Mesothelial cell of epicardium (in vitro differentiated cells): ENCODE data around the gene EDIL3. TPM values are rescaled to one million over a fixed set of nuclear protein-coding genes. Genes with fewer than 3 reads are reported as not detected.
"Not testable (repeated sequence)": the region's sequence is repeated elsewhere in the genome, so short reads cannot be mapped to it uniquely, and the experiment has no call there.

Experiments
- DNase-seq, 2 experiments: peaks; one replicate each; pipeline ENCODE4 v3.0.0; 2021; ENCODE audit warnings: low spot score in 2 of 2; ENCODE audit not compliant: unreplicated experiment in 2 of 2
- H3K27ac Mint-ChIP-seq: 2 replicates; pipeline ENCODE4 v1.8.0; 2021; ENCODE audit warnings: mixed read lengths
- H3K27me3 Mint-ChIP-seq: 2 replicates; pipeline ENCODE4 v1.8.0; 2021; ENCODE audit warnings: low read depth, mixed read lengths
- H3K36me3 Mint-ChIP-seq: 2 replicates; pipeline ENCODE4 v1.8.0; 2021; ENCODE audit warnings: mixed read lengths
- H3K4me1 Mint-ChIP-seq: 2 replicates; pipeline ENCODE4 v1.8.0; 2021; ENCODE audit warnings: mixed read lengths
- H3K4me3 Mint-ChIP-seq: 2 replicates; pipeline ENCODE4 v1.8.0; 2021; ENCODE audit warnings: mild to moderate bottlenecking, moderate library complexity, mixed read lengths
- H3K9me3 Mint-ChIP-seq: 2 replicates; pipeline ENCODE4 v1.8.0; 2021; ENCODE audit warnings: mixed read lengths
- CTCF ChIP-seq: fragments of 200-600 bp; sonication (generic); IDR thresholded peaks from one replicate; pipeline ENCODE4 v1.5.0; 2021; ENCODE audit warnings: antibody characterized with exemption; ENCODE audit not compliant: unreplicated experiment
- total RNA-seq: library from RNA; stranded (reverse); gene quantifications from 3 replicates; pipeline ENCODE4 v1.2.1, GENCODE V29; 2021

Gene EDIL3
- total RNA-seq, 1 donor from 2014 or later = 51.3 TPM

DNA sequence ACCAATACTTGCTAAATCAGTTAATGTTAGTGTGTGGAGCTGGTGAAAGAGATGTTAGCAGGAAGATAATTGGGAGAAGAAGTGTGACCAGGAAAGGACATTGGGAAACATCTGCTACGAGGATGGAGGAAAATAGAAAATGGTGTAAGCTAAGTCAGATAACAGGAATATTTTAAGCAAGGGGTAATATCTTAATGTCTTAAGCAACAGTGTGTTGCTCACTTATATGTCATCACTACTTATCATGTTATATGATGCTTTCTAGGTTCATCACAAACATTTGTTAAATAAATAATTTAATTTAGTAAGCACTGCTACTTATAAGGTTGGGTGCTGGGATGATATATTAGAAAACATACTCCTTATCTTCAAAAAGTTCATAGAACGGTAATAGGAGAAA, 326.1 kb downstream of the EDIL3 start:
- H3K27ac Mint-ChIP-seq = no peak overlapping the region
- no peak for DNase-seq
- no peaks in the 10 kb centered on the region for H3K4me1 Mint-ChIP-seq
- peaks cover 3% of the 10 kb centered on the region for H3K9me3 Mint-ChIP-seq
- peaks cover 17% of the 10 kb centered on the region for H3K36me3 Mint-ChIP-seq
- no peak overlapping the region for H3K4me3 Mint-ChIP-seq
- no peaks in the 10 kb centered on the region for H3K27me3 Mint-ChIP-seq
- TF ChIP-seq CTCF = no peak

GRCh38 chr5:84057211-84057610, 327.5 kb downstream of the EDIL3 start:
- Mint-ChIP-seq H3K4me1 (no peaks in the 10 kb centered on the region), H3K4me3 (no peak overlapping the region), H3K9me3 (peaks cover 14% of the 10 kb centered on the region), H3K27me3 (no peaks in the 10 kb centered on the region), H3K27ac (no peak overlapping the region), H3K36me3 (peaks cover 24% of the 10 kb centered on the region)
- no peak for TF ChIP-seq CTCF
- DNase-seq = no peak

GRCh38 chr5:84045964-84046363, 338.7 kb downstream of the EDIL3 start:
- peaks cover 5% of the 10 kb centered on the region for H3K36me3 Mint-ChIP-seq
- H3K27ac Mint-ChIP-seq = no peak overlapping the region
- no peak for TF ChIP-seq CTCF
- DNase-seq = no peak
- no peaks in the 10 kb centered on the region for H3K4me1 Mint-ChIP-seq
- H3K27me3 Mint-ChIP-seq = no peaks in the 10 kb centered on the region
- H3K9me3 Mint-ChIP-seq = no peaks in the 10 kb centered on the region
- H3K4me3 Mint-ChIP-seq = no peak overlapping the region

DNA sequence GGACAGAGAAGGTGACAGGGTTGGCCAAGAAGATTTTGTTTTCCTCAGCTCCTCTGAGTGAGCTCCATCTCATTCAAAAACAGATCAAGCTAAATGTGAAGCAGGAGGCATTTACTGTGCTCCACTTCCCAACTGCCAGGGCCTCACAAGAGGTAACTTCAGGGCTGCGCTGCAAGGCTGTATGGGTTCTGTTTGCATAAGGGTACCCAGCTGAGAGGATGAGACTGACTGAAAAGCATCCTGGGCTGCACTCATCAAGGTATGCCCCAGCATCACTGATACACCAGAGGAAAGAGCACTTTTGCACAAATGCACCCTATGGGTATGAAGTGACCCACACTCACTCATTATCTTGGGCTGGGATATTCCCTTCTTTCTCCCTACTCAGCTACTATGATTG, 347.8 kb downstream of the EDIL3 start:
- no peak for TF ChIP-seq CTCF
- H3K36me3 Mint-ChIP-seq = no peaks in the 10 kb centered on the region
- no peaks in the 10 kb centered on the region for H3K27me3 Mint-ChIP-seq
- DNase-seq = no peak
- no peak overlapping the region for H3K27ac Mint-ChIP-seq
- no peaks in the 10 kb centered on the region for H3K4me1 Mint-ChIP-seq
- peaks cover 7% of the 10 kb centered on the region for H3K9me3 Mint-ChIP-seq
- no peak overlapping the region for H3K4me3 Mint-ChIP-seq

DNA sequence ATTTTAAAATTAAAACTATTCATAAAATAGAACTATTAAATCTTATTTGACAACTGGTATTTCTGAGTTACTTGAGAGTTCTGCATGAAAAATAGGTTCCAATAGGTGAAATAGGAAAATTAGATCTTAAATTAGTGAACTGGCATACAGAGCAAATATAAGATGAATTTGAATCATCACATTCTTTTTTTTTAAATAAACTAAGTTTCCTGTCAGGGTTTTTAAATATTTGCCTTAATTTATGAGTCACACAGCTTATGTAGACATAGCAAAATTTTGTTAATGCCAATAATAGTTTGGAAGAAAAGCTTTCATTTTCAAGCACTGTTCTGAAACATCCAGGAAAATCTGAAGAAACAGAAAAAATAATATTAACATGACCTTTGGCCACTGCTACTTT, 352.4 kb downstream of the EDIL3 start:
- H3K9me3 Mint-ChIP-seq = peaks cover 22% of the 10 kb centered on the region
- no peaks in the 10 kb centered on the region for H3K27me3 Mint-ChIP-seq
- H3K27ac Mint-ChIP-seq = no peak overlapping the region
- no peaks in the 10 kb centered on the region for H3K4me1 Mint-ChIP-seq
- no peak for DNase-seq
- H3K4me3 Mint-ChIP-seq = no peak overlapping the region
- no peak for TF ChIP-seq CTCF
- H3K36me3 Mint-ChIP-seq = peaks cover 4% of the 10 kb centered on the region

DNA sequence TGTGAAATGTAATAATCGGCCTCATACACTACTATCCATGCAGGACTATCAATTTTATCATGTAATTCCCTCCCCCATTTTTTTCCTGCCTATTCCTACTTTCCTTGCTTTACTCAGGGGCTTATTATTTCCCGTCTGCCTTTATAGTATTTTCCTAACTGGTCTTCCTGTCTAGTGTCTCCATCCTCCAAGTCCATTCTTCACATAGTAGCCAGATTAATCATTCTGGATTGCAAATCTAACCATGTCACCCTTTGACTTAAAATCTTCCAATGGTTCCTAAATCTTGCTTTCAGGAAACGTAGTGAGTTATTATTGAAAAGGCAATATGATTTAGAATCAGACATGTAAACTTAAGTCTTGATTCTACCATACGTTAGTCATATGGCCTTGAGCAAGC, 356.6 kb downstream of the EDIL3 start:
- Mint-ChIP-seq H3K36me3 (peaks cover 4% of the 10 kb centered on the region), H3K4me3 (no peak overlapping the region), H3K4me1 (no peaks in the 10 kb centered on the region), H3K27ac (no peak overlapping the region), H3K27me3 (no peaks in the 10 kb centered on the region), H3K9me3 (peaks cover 17% of the 10 kb centered on the region)
- no peak for TF ChIP-seq CTCF
- DNase-seq = no peak

DNA sequence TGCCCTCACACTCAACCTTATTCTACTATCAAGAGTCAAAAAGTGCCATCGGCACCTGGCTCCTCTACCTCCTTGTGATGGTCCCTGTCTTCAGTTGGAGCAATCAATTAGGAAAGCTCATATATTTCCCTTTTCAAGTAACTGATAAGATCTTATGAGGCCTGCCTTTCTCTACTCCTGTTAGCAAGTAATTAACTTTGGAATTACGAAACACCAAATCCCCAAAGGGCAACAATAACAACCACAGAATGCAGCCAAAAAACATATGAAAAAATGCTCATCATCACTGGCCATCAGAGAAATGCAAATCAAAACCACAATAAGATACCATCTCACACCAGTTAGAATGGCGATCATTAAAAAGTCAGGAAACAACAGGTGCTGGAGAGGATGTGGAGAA, 366.2 kb downstream of the EDIL3 start:
- H3K4me3 Mint-ChIP-seq, H3K27ac Mint-ChIP-seq, H3K9me3 Mint-ChIP-seq, DNase-seq, H3K27me3 Mint-ChIP-seq, H3K36me3 Mint-ChIP-seq: not testable (repeated sequence)
- H3K4me1 Mint-ChIP-seq = peaks cover 10% of the 10 kb centered on the region
